Measurements from ENCODE around the gene TNFRSF1B. TPM values are rescaled to one million over a fixed set of nuclear protein-coding genes. Genes with fewer than 3 reads are reported as not detected.

The TNFRSF1B gene
- total and polyA plus RNA-seq, 2 of the 8 experiments (the other 6 are each of a cell fraction or from before 2014, with no cell fraction given), result 1.7 to 2.9 TPM

GRCh38 chr1:12146343-12147112, 20.3 kb upstream of the TNFRSF1B start:
- no peak overlapping the region for H4K91ac ChIP-seq (replicated peaks; ENCODE audit: insufficient read length, low read length)
- H3K23me2 ChIP-seq (ENCODE audit: low read depth, low read length), result no peaks in the 10 kb centered on the region
- no peaks in the 10 kb centered on the region; a peak in 2 of 8 replicates for H3K36me3 ChIP-seq (ENCODE audit: control insufficient read depth in 2 of 4, insufficient read depth in 4 of 4, low read length in 3 of 4)
- H4K20me1 ChIP-seq (replicated peaks in 1 of 2; ENCODE audit: control insufficient read depth in 1 of 2, insufficient read depth in 2 of 2, low read length in 2 of 2), result peaks cover 0 to 2% of the 10 kb centered on the region in 2 experiments
- no peak overlapping the region for H3K14ac ChIP-seq (ENCODE audit: insufficient read length)
- H2BK12ac ChIP-seq (ENCODE audit: low read depth, low read length), result peak overlapping the region; percentile 29; the same call in 1 of the 2 replicates
- no peak overlapping the region for H3K4me3 ChIP-seq (ENCODE audit: extremely low read depth in 1 of 4, insufficient read depth in 2 of 4, low read depth in 3 of 4, low read length in 4 of 4)
- FAIRE-seq (no peak), DNase-seq (ENCODE audit: low read depth in 1 of 2, low spot score in 2 of 2) (no peak)
- H4K5ac ChIP-seq (ENCODE audit: insufficient read length, low read depth, low read length), result no peak overlapping the region
- H3K79me2 ChIP-seq (ENCODE audit: control insufficient read depth in 1 of 2, insufficient read depth in 2 of 2, low read length in 2 of 2), result no peaks in the 10 kb centered on the region
- H2BK5ac ChIP-seq (ENCODE audit: low read depth, low read length), result peak overlapping the region; percentile 55; the same call in 1 of the 2 replicates
- no peaks in the 10 kb centered on the region; a peak in 1 of 4 replicates for H3K9me3 ChIP-seq (ENCODE audit: insufficient read depth in 2 of 2, low read depth in 1 of 2, low read length in 1 of 2)
- peaks cover 0 to 5% (median 3%) of the 10 kb centered on the region in 4 experiments; a peak in 5 of 7 replicates for H3K4me1 ChIP-seq (replicated peaks in 1 of 4; ENCODE audit: control insufficient read depth in 3 of 4, insufficient read depth in 4 of 4, low read length in 3 of 4)
- no peak overlapping the region for H3K27ac ChIP-seq (ENCODE audit: low read depth, low read length)
- POLR2A ChIA-PET (ENCODE audit: partially characterized antibody), result interaction anchor here (0.8 kb wide), 1 partner anchor 9 kb away, joined by 4 read pairs; no protein-coding TSS in a partner anchor
- no peak for TF ChIP-seq BRCA1 (IDR thresholded peaks at IDR 0.05; ENCODE audit: low read depth, low read length)
- TF ChIP-seq BACH1 (IDR thresholded peaks at IDR 0.05; ENCODE audit: low read length), result no peak
- H3K27me3 ChIP-seq (replicated peaks in 1 of 4; ENCODE audit: control insufficient read depth in 3 of 4, extremely low read depth in 1 of 4, insufficient read depth in 3 of 4, low read length in 3 of 4), result no peaks in the 10 kb centered on the region
- no peak overlapping the region for H4K8ac ChIP-seq (ENCODE audit: extremely low read depth, insufficient read depth, low read length)
- CTCF ChIA-PET (ENCODE audit: partially characterized antibody), result interaction anchor here (0.6 to 9.2 kb wide), 7 partner anchors 16 to 130 kb away, joined by 3 to 79 read pairs (median 4); no protein-coding TSS in a partner anchor
- H2BK20ac ChIP-seq (ENCODE audit: low read length), result no peak overlapping the region
- H3K4ac ChIP-seq (replicated peaks; ENCODE audit: insufficient read length, low read depth, low read length), result no peak overlapping the region
- H2BK120ac ChIP-seq (replicated peaks; ENCODE audit: low read depth, low read length), result no peak overlapping the region
- no peak overlapping the region for H3K56ac ChIP-seq (replicated peaks; ENCODE audit: insufficient read length, low read depth, low read length)
- H3K79me1 ChIP-seq (ENCODE audit: low read depth, low read length), result no peaks in the 10 kb centered on the region
- H3K4me2 ChIP-seq (ENCODE audit: insufficient read depth in 1 of 2, low read depth in 2 of 2, low read length in 2 of 2), result no peak overlapping the region
- 0 out of 2 replicates have a peak overlapping the region, but pooled peaks have one; percentile 31 for H2BK15ac ChIP-seq (ENCODE audit: low read length)
- no peak overlapping the region for H2AFZ ChIP-seq (ENCODE audit: low read length)
- H3K18ac ChIP-seq (ENCODE audit: extremely low read depth, low read length), result peak overlapping the region; percentile 24; the same call in 1 of the 2 replicates
- 0 out of 7 replicates have a peak overlapping the region, but pooled peaks of 1 of the 4 experiments have one; percentile 2 for H3K9ac ChIP-seq (replicated peaks in 1 of 4; ENCODE audit: extremely low read depth in 1 of 4, low read depth in 3 of 4, low read length in 3 of 4)
- no peak overlapping the region for H2AK5ac ChIP-seq (ENCODE audit: low read depth, low read length)
- WGBS, 2 experiments (ENCODE audit: extremely low coverage in 1 of 2, insufficient coverage in 1 of 2, insufficient read length in 1 of 2, insufficient replicate concordance in 2 of 2, low coverage in 1 of 2, low lambda C conversion rate in 2 of 2, missing lambda C conversion rate in 1 of 2), result 85% methylated on average over 20 of the region's 20 CpGs; no CpG with 5 or more reads in 1 of the 2 experiments
- no peak overlapping the region for H3K23ac ChIP-seq (ENCODE audit: insufficient read length)

Measured in H1 (cell line).